Esophagus muscularis mucosa (tissue), 4 donors: ENCODE data around the gene CDC37. TPM values are rescaled to one million over a fixed set of nuclear protein-coding genes. Genes with fewer than 3 reads are reported as not detected.

Source experiments
- DNase-seq: peaks from one replicate; pipeline ENCODE4 v3.0.0-alpha.2; 2017; ENCODE audit errors: extremely low spot score
- H3K27ac ChIP-seq, 4 donors: fragments of 200-600 bp; sonication (generic); replicated peaks in 1 of 4; 1 replicate in 3 of 4; 2 replicates in 1 of 4; pipeline ENCODE4 v1.5.1; 2016 to 2019; ENCODE audit warnings: mild to moderate bottlenecking in 1 of 4
- H3K27me3 ChIP-seq, 4 donors: fragments of 200-600 bp; sonication (generic); one replicate each; pipeline versions ENCODE4 v1.5.1 to v1.6.0; 2016 to 2019
- H3K36me3 ChIP-seq, 4 donors: fragments of 200-600 bp; sonication (generic); one replicate each; pipeline ENCODE4 v1.5.1; 2016 to 2019
- H3K4me1 ChIP-seq, 4 donors: fragments of 200-600 bp; sonication (generic); one replicate each; pipeline ENCODE4 v1.5.1; 2016 to 2019
- H3K4me3 ChIP-seq, 4 donors: fragments of 200-600 bp; sonication (generic); 1 replicate in 2 of 4; 2 replicates in 2 of 4; pipeline ENCODE4 v1.5.1; 2016 to 2019; ENCODE audit warnings: mild to moderate bottlenecking in 4 of 4, moderate library complexity in 1 of 4
- H3K9me3 ChIP-seq, 4 donors: fragments of 200-600 bp; sonication (generic); 1 replicate in 3 of 4; 2 replicates in 1 of 4; pipeline ENCODE4 v1.5.1; 2016 to 2019
- CTCF ChIP-seq, 3 experiments: fragments of 200-600 bp in 2 of 3; fragments of 450-650 bp in 1 of 3; sonication (generic) in 2 of 3; IDR thresholded peaks; one replicate each; pipeline ENCODE4 v1.5.1; 2017 to 2019; ENCODE audit warnings: antibody characterized with exemption in 3 of 3, mild to moderate bottlenecking in 2 of 3, moderate library complexity in 1 of 3
- EP300 ChIP-seq: sonication (generic); formaldehyde crosslinking; IDR thresholded peaks from one replicate; pipeline ENCODE4 v1.6.1; 2017; ENCODE audit warnings: antibody characterized with exemption
- POLR2A ChIP-seq: fragments of 450-650 bp; IDR thresholded peaks from one replicate; pipeline ENCODE4 v1.6.1; 2017; ENCODE audit warnings: antibody characterized with exemption, moderate library complexity, mild to moderate bottlenecking, low read depth
- POLR2AphosphoS5 ChIP-seq, 2 donors: sonication (generic); formaldehyde crosslinking; IDR thresholded peaks; one replicate each; pipeline ENCODE4 v1.6.1; 2017; ENCODE audit warnings: antibody characterized with exemption in 2 of 2
- WGBS: methylation state at CpG from one replicate; pipeline ENCODE4 v1.1.5; 2018; 5-methylcytosine and 5-hydroxymethylcytosine counted together
- intact Hi-C: fragments of 100-400 bp; cut with DNase I; formaldehyde crosslinking; loops from one replicate; pipeline ENCODE4 v1.15.1; 2023
- total RNA-seq, 4 donors: library from RNA; depleted of rRNA; stranded (reverse); fragments of >200 nt; gene quantifications; one replicate each; pipeline versions ENCODE4 v1.1.0 to v1.2.1, GENCODE V29; 2016

The CDC37 gene
- total RNA-seq, 4 donors from 2014 or later, result 131 to 176 (median 160) TPM

GRCh38 chr19:10395917-10396316 lies 7.4 kb downstream of the CDC37 start:
- TF ChIP-seq CTCF (IDR thresholded peaks at IDR 0.05) (no peak), POLR2AphosphoS5 (IDR thresholded peaks at IDR 0.05) (no peak), EP300 (no peak)
- H3K36me3 ChIP-seq, result peaks cover 41 to 77% (median 56%) of the 10 kb centered on the region in 4 donors
- WGBS, result 83% methylated on average over 24 of the region's 24 CpGs
- no peak overlapping the region for H3K4me3 ChIP-seq
- H3K9me3 ChIP-seq, result no peaks in the 10 kb centered on the region
- intact Hi-C loops, result no loop called here
- H3K27ac ChIP-seq, result no peak overlapping the region
- peaks cover 20 to 36% (median 33%) of the 10 kb centered on the region in 4 donors for H3K4me1 ChIP-seq
- DNase-seq, result no peak
- H3K27me3 ChIP-seq, result no peaks in the 10 kb centered on the region

- TF ChIP-seq EP300 (no peak), CTCF (IDR thresholded peaks at IDR 0.05) (no peak), POLR2AphosphoS5 (IDR thresholded peaks at IDR 0.05) (no peak), POLR2A (no peak)
- intact Hi-C loops, result no loop called here
- H3K36me3 ChIP-seq, result peaks cover 44 to 81% (median 60%) of the 10 kb centered on the region in 4 donors
- H3K4me1 ChIP-seq, result peaks cover 15 to 31% (median 29%) of the 10 kb centered on the region in 4 donors
- 95% methylated on average over 18 of the region's 26 CpGs for WGBS
- no peaks in the 10 kb centered on the region for H3K9me3 ChIP-seq
- H3K27me3 ChIP-seq, result no peaks in the 10 kb centered on the region
- H3K27ac ChIP-seq, result no peak overlapping the region
- no peak overlapping the region for H3K4me3 ChIP-seq
- DNase-seq, result no peak
Measured at GRCh38 chr19:10395436-10395835, 7.9 kb downstream of the CDC37 start.

DNA sequence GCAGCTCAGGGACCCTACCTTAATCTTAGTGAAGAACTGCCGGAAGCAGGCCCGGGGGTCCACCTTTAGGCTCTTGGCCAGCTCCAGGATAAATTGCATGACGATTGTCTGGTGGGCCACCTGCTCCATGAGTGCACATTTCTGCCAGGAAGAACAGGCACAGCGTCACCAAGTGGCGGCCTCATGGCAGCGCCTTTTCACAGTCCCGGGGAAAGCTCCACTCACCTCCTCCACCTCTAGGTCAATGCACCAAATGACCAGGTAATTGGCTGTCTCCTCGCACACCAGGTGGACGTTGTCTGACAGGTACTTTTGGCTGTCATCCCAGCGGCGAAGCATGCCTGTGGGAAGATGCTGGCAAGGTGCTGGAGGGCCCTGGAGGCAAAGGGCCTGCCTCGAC lies 8.3 kb downstream of the CDC37 start:
- H3K36me3 ChIP-seq, result peaks cover 44 to 81% (median 58%) of the 10 kb centered on the region in 4 donors
- intact Hi-C loops, result no loop called here

GRCh38 chr19:10393137-10393536 lies 10.2 kb downstream of the CDC37 start:
- Histone ChIP-seq H3K9me3 (no peaks in the 10 kb centered on the region), H3K27me3 (no peaks in the 10 kb centered on the region), H3K4me1 (peaks cover 7 to 19% (median 15%) of the 10 kb centered on the region in 4 donors), H3K36me3 (peaks cover 44 to 74% (median 58%) of the 10 kb centered on the region in 4 donors), H3K27ac (no peak overlapping the region), H3K4me3 (no peak overlapping the region)
- DNase-seq, result no peak
- WGBS, result 94% methylated on average over 19 of the region's 24 CpGs
- TF ChIP-seq EP300, result no peak
- no peak for TF ChIP-seq POLR2A
- no peak for TF ChIP-seq POLR2AphosphoS5 (IDR thresholded peaks at IDR 0.05)
- intact Hi-C loops, result no loop called here

More for the DNA sequence above, 8.3 kb downstream of the CDC37 start:
- WGBS, result 87% methylated on average over 12 of the region's 12 CpGs
- Histone ChIP-seq H3K4me3 (no peak overlapping the region), H3K27me3 (no peaks in the 10 kb centered on the region), H3K27ac (no peak overlapping the region), H3K4me1 (peaks cover 11 to 27% (median 24%) of the 10 kb centered on the region in 4 donors), H3K9me3 (no peaks in the 10 kb centered on the region)
- no peak for DNase-seq
- TF ChIP-seq POLR2AphosphoS5 (IDR thresholded peaks at IDR 0.05) (no peak), EP300 (no peak), CTCF (IDR thresholded peaks at IDR 0.05) (no peak), POLR2A (no peak)

- peaks cover 44 to 66% (median 58%) of the 10 kb centered on the region in 4 donors for H3K36me3 ChIP-seq
- no peak for DNase-seq
- intact Hi-C loops, result no loop called here
- WGBS, result 84% methylated on average over 6 of the region's 6 CpGs
- H3K9me3 ChIP-seq, result no peaks in the 10 kb centered on the region
- H3K27ac ChIP-seq, result no peak overlapping the region
- peaks cover 0 to 9% (median 7%) of the 10 kb centered on the region in 4 donors for H3K4me1 ChIP-seq
- peaks cover 0 to 3% (median 0%) of the 10 kb centered on the region in 4 donors for H3K27me3 ChIP-seq
- TF ChIP-seq CTCF (IDR thresholded peaks at IDR 0.05) (no peak), EP300 (no peak), POLR2A (no peak), POLR2AphosphoS5 (IDR thresholded peaks at IDR 0.05) (no peak)
- no peak overlapping the region for H3K4me3 ChIP-seq
Measured at GRCh38 chr19:10392120-10392519, 11.2 kb downstream of the CDC37 start.
